HCT116 (cell line): ENCODE measurements around the gene MARCHF6. TPM values are rescaled to one million over a fixed set of nuclear protein-coding genes. Genes with fewer than 3 reads are reported as not detected.

Experiments used
- ATAC-seq: fragments of 200-7000 bp; cut with Tn5 transposase; 2 replicates; pipeline ENCODE4 v1.9.1; 2020; ENCODE audit warnings: mild to moderate bottlenecking, moderate library complexity
- BruUV-seq: library from RNA; stranded (reverse); fragments of 400-500 nt; replicated peaks from 2 replicates; lab custom pipeline; 2021; lab: Mats Ljungman, UMichigan
- CTCF ChIA-PET: fragments of 300-600 bp; sonication (Branson Sonifier 250); formaldehyde crosslinking; loops from one replicate; lab custom pipeline; 2021; ENCODE audit warnings: antibody characterized with exemption; lab: Charles Lee
- POLR2A ChIA-PET: fragments of 300-600, 350-600 bp; sonication (Branson Sonifier 250); formaldehyde crosslinking; loops from one replicate; lab custom pipeline; 2021; ENCODE audit warnings: antibody characterized with exemption; lab: Charles Lee
- RAD21 ChIA-PET, 2 experiments: fragments of 300-600 bp; sonication (Branson Sonifier 250); formaldehyde crosslinking; loops; one replicate each; lab custom pipeline; 2023; ENCODE audit warnings: low total read pairs in 2 of 2; ENCODE audit not compliant: uncharacterized antibody in 2 of 2, unreplicated experiment in 2 of 2, low non-redundant PET in 1 of 2; lab: Charles Lee
- DNase-seq: peaks from one replicate; pipeline ENCODE4 v3.0.0-alpha.2; 2010; ENCODE audit warnings: low read depth, low spot score
- H2AFZ ChIP-seq: fragments of 200-600 bp; shearing (Covaris generic), sonication (generic); 2 replicates; pipeline ENCODE4 v1.6.1; 2017; ENCODE audit warnings: low read depth, mixed run types, mixed read lengths, antibody characterized with exemption, low read length; ENCODE audit not compliant: poor library complexity, severe bottlenecking
- H3K27ac ChIP-seq: 2 replicates; pipeline ENCODE4 v1.5.1; 2012; ENCODE audit warnings: low read depth, low read length
- H3K27me3 ChIP-seq: fragments of 200-600 bp; sonication (generic); 2 replicates; pipeline ENCODE4 v1.6.1; 2016; ENCODE audit warnings: mixed run types, low read length, mixed read lengths; ENCODE audit not compliant: insufficient read depth
- H3K36me3 ChIP-seq, 2 experiments: fragments of 200-500 bp in 1 of 2; fragments of 200-600 bp in 1 of 2; sonication (Bioruptor generic) in 1 of 2; sonication (generic) in 1 of 2; 2 replicates each; pipeline versions ENCODE4 v1.5.1 to v1.6.1; 2014 to 2016; ENCODE audit warnings: low read length in 2 of 2, inconsistent platforms in 1 of 2, mixed read lengths in 1 of 2, mixed run types in 1 of 2; ENCODE audit not compliant: insufficient read depth in 2 of 2, control insufficient read depth in 1 of 2
- H3K4me1 ChIP-seq, 2 experiments: fragments of 200-600 bp in 1 of 2; sonication (generic) in 1 of 2; 2 replicates each; pipeline versions ENCODE4 v1.5.1 to v1.6.1; 2012 to 2017; ENCODE audit warnings: low read length in 2 of 2, inconsistent platforms in 1 of 2, mild to moderate bottlenecking in 1 of 2, mixed read lengths in 1 of 2, mixed run types in 1 of 2, moderate library complexity in 1 of 2; ENCODE audit not compliant: insufficient read depth in 2 of 2, control insufficient read depth in 1 of 2
- H3K4me2 ChIP-seq: fragments of 200-600 bp; sonication (generic); 2 replicates; pipeline ENCODE4 v1.6.1; 2017; ENCODE audit warnings: mixed run types, low read length, mixed read lengths
- H3K4me3 ChIP-seq, 2 experiments: fragments of 200-600 bp in 1 of 2; sonication (generic) in 1 of 2; replicated peaks in 1 of 2; 2 replicates each; pipeline ENCODE4 v1.5.1; 2011 to 2016; ENCODE audit warnings: low read length in 2 of 2, control low read depth in 1 of 2, low read depth in 1 of 2, mild to moderate bottlenecking in 1 of 2, mixed read lengths in 1 of 2, mixed run types in 1 of 2
- H3K79me2 ChIP-seq: fragments of 200-600 bp; sonication (generic); 2 replicates; pipeline ENCODE4 v1.6.1; 2017; ENCODE audit warnings: mild to moderate bottlenecking, mixed run types, low read length, moderate library complexity, mixed read lengths; ENCODE audit not compliant: insufficient read depth
- H3K9ac ChIP-seq: fragments of 200-600 bp; sonication (generic); 2 replicates; pipeline ENCODE4 v1.6.1; 2016; ENCODE audit warnings: low read length, mixed read lengths
- H3K9me2 ChIP-seq: fragments of 200-600 bp; sonication (generic), shearing (Covaris generic); 2 replicates; pipeline ENCODE4 v1.6.1; 2017; ENCODE audit warnings: mixed run types, mild to moderate bottlenecking, moderate library complexity; ENCODE audit not compliant: insufficient read depth
- H3K9me3 ChIP-seq, 2 experiments: fragments of 200-500 bp in 1 of 2; fragments of 200-600 bp in 1 of 2; sonication (Bioruptor generic) in 1 of 2; sonication (generic) in 1 of 2; 2 replicates each; pipeline ENCODE4 v1.6.1; 2014 to 2017; ENCODE audit warnings: low read length in 2 of 2, mixed read lengths in 2 of 2, inconsistent platforms in 1 of 2, low read depth in 1 of 2, mild to moderate bottlenecking in 1 of 2, mixed run types in 1 of 2, moderate library complexity in 1 of 2; ENCODE audit not compliant: control insufficient read depth in 1 of 2, insufficient read depth in 1 of 2
- H4K20me1 ChIP-seq: fragments of 200-600 bp; sonication (generic), shearing (Covaris generic); 2 replicates; pipeline ENCODE4 v1.6.1; 2017; ENCODE audit warnings: mixed run types, mild to moderate bottlenecking, moderate library complexity; ENCODE audit not compliant: insufficient read depth
- CEBPB ChIP-seq: IDR thresholded peaks from 2 replicates; pipeline ENCODE4 v1.6.1; 2012; ENCODE audit warnings: low read depth
- EGR1 ChIP-seq: IDR thresholded peaks from 2 replicates; pipeline ENCODE4 v1.6.1; 2012; ENCODE audit warnings: low read depth
- ELF1 ChIP-seq: IDR thresholded peaks from 2 replicates; pipeline ENCODE4 v1.6.1; 2012; ENCODE audit warnings: low read depth, borderline replicate concordance
- EZH2 ChIP-seq: fragments of 200-600 bp; sonication (generic); IDR thresholded peaks from 2 replicates; pipeline ENCODE4 v1.6.1; 2017; ENCODE audit warnings: antibody characterized with exemption, mixed run types
- EZH2phosphoT487 ChIP-seq: fragments of 200-600 bp; IDR thresholded peaks from 2 replicates; pipeline ENCODE4 v1.6.1; 2018; ENCODE audit warnings: antibody characterized with exemption, borderline replicate concordance
- FOSL1 ChIP-seq: IDR thresholded peaks from 2 replicates; pipeline ENCODE4 v1.6.1; 2012; ENCODE audit warnings: low read depth
- JUND ChIP-seq: IDR thresholded peaks from 2 replicates; pipeline ENCODE4 v1.6.1; 2012
- MAX ChIP-seq: IDR thresholded peaks from 2 replicates; pipeline ENCODE4 v1.6.1; 2012
- SRF ChIP-seq: IDR thresholded peaks from 2 replicates; pipeline ENCODE4 v1.6.1; 2012; ENCODE audit warnings: low read depth
- TCF7L2 ChIP-seq: IDR thresholded peaks from 2 replicates; pipeline ENCODE4 v1.7.0; 2011; ENCODE audit warnings: borderline replicate concordance, inconsistent platforms; ENCODE audit not compliant: insufficient read depth, insufficient read length; ENCODE audit errors: extremely low read depth
- ZFX ChIP-seq: fragments of 450-650 bp; IDR thresholded peaks from 2 replicates; pipeline ENCODE4 v1.6.1; 2017
- ZNF274 ChIP-seq: fragments of 200-500 bp; sonication (Bioruptor generic); IDR thresholded peaks from 2 replicates; pipeline ENCODE4 v1.6.1; 2014; ENCODE audit warnings: mild to moderate bottlenecking, low read depth, low read length, inconsistent platforms
- intact Hi-C: fragments of 100-400 bp; cut with micrococcal nuclease; formaldehyde crosslinking; loops from 2 replicates; pipeline ENCODE4 v1.10.0; 2022
- total RNA-seq: library from RNA; stranded (reverse); gene quantifications from one replicate; pipeline ENCODE4 v1.2.1, GENCODE V29; 2021; ENCODE audit not compliant: unreplicated experiment
- TF ChIP-seq, protein P1 (sequence below): IDR thresholded peaks from 2 replicates; pipeline ENCODE4 v1.6.1; 2012
- TF ChIP-seq, protein P2 (sequence below): IDR thresholded peaks from 2 replicates; pipeline ENCODE4 v1.6.1; 2012; ENCODE audit warnings: low read depth

The MARCHF6 gene
- total RNA-seq, 1 experiment from 2014 or later, result 144 TPM

- no TSS peak for BruUV-seq
- intact Hi-C loops, result no loop called here
- Histone ChIP-seq H3K4me3 (no peak overlapping the region), H3K9me3 (no peaks in the 10 kb centered on the region), H4K20me1 (no peaks in the 10 kb centered on the region), H2AFZ (no peak overlapping the region), H3K27ac (no peak overlapping the region), H3K4me2 (no peak overlapping the region), H3K27me3 (no peaks in the 10 kb centered on the region), H3K9ac (no peak overlapping the region), H3K9me2 (no peaks in the 10 kb centered on the region), H3K4me1 (no peaks in the 10 kb centered on the region), H3K36me3 (no peaks in the 10 kb centered on the region), H3K79me2 (no peaks in the 10 kb centered on the region)
- no peak for DNase-seq
- ChIA-PET RAD21 (no interaction called here), POLR2A (no interaction called here), CTCF (no interaction called here)
- TF ChIP-seq EZH2phosphoT487, result no peak
- no peak for ATAC-seq
Measured at GRCh38 chr5:10338686-10339057, 14.8 kb upstream of the MARCHF6 start.

DNA sequence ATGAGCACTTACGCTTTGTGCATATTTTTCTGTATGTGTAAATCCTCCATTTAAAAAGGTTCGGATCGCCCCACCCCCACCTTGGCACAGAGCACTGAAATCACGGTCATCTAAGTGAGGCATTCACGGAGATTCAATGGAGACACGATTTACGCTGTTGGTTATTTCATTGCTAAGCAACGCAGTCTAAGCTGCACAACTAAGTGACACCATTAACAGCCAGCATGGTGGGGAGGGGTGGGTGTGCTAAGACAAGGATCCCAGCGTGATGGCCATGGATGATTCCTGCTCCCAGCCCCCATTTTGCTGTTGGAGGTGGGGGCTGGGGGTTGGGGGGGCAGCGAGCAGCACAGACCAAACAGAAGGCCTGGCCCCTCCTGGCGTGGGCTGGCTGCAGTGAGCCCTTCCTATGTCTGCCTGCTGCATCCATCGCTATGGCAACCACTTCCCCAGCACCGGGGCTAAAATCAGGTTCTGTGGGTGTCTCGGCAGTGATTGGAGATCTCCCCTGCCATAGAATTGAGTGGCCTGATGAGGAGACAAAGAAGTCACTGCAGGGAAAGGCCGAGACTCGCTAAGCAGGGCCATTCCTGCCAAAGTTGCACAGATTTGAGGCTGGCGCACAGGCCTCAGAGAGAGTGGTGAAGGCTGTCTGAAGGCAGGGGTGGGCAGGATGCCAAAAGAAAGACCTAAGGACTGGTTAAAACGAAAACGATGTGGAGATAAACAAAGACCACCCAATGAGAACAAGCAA is 14.3 kb upstream of the MARCHF6 start:
- no peaks in the 10 kb centered on the region for H3K79me2 ChIP-seq
- ChIA-PET CTCF (no interaction called here), POLR2A (no interaction called here), RAD21 (no interaction called here)
- no peak overlapping the region for H3K27ac ChIP-seq
- no peaks in the 10 kb centered on the region for H3K36me3 ChIP-seq
- no peak overlapping the region for H2AFZ ChIP-seq
- H3K9ac ChIP-seq, result no peak overlapping the region
- H3K9me2 ChIP-seq, result no peaks in the 10 kb centered on the region
- no peak overlapping the region for H3K4me2 ChIP-seq
- H3K27me3 ChIP-seq, result no peaks in the 10 kb centered on the region
- H3K4me3 ChIP-seq, result no peak overlapping the region
- DNase-seq (no peak), ATAC-seq (no peak)
- TF ChIP-seq FOSL1, result no peak
- TF ChIP-seq, protein P1, sequence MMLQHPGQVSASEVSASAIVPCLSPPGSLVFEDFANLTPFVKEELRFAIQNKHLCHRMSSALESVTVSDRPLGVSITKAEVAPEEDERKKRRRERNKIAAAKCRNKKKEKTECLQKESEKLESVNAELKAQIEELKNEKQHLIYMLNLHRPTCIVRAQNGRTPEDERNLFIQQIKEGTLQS, result no peak
- no peak for TF ChIP-seq ELF1
- TF ChIP-seq ZNF274, result no peak
- no peak for TF ChIP-seq TCF7L2
- TF ChIP-seq ZFX, result no peak
- TF ChIP-seq EZH2, result no peak
- TF ChIP-seq MAX, result no peak
- no peak for TF ChIP-seq EGR1
- TF ChIP-seq CEBPB, result no peak
- TF ChIP-seq JUND, result no peak
- TF ChIP-seq, protein P2, sequence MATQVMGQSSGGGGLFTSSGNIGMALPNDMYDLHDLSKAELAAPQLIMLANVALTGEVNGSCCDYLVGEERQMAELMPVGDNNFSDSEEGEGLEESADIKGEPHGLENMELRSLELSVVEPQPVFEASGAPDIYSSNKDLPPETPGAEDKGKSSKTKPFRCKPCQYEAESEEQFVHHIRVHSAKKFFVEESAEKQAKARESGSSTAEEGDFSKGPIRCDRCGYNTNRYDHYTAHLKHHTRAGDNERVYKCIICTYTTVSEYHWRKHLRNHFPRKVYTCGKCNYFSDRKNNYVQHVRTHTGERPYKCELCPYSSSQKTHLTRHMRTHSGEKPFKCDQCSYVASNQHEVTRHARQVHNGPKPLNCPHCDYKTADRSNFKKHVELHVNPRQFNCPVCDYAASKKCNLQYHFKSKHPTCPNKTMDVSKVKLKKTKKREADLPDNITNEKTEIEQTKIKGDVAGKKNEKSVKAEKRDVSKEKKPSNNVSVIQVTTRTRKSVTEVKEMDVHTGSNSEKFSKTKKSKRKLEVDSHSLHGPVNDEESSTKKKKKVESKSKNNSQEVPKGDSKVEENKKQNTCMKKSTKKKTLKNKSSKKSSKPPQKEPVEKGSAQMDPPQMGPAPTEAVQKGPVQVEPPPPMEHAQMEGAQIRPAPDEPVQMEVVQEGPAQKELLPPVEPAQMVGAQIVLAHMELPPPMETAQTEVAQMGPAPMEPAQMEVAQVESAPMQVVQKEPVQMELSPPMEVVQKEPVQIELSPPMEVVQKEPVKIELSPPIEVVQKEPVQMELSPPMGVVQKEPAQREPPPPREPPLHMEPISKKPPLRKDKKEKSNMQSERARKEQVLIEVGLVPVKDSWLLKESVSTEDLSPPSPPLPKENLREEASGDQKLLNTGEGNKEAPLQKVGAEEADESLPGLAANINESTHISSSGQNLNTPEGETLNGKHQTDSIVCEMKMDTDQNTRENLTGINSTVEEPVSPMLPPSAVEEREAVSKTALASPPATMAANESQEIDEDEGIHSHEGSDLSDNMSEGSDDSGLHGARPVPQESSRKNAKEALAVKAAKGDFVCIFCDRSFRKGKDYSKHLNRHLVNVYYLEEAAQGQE, result no peak
- TF ChIP-seq SRF, result no peak
- H3K9me3 ChIP-seq, result no peaks in the 10 kb centered on the region
- no TSS peak for BruUV-seq
- intact Hi-C loops, result no loop called here
- no peaks in the 10 kb centered on the region for H4K20me1 ChIP-seq
- H3K4me1 ChIP-seq, result no peaks in the 10 kb centered on the region
